ENCODE results near the gene AK5.
A peak's percentile ranks its signal among the peaks of the same experiment; 100 is the strongest.
"Not testable (repeated sequence)": the region's sequence is repeated elsewhere in the genome, so short reads cannot be mapped to it uniquely, and the experiment has no call there.

Gene AK5

GRCh38 chr1:77276941-77277340 lies 4.9 kb upstream of the AK5 start:
- no peaks in the 10 kb centered on the region for H3K36me3 Mint-ChIP-seq
- H3K4me1 Mint-ChIP-seq: peaks cover 8% of the 10 kb centered on the region
- no peak for DNase-seq (ENCODE audit: low spot score in 2 of 2)
- no peak overlapping the region for H3K4me3 Mint-ChIP-seq
- ATAC-seq: no peak
- H3K9me3 Mint-ChIP-seq: no peaks in the 10 kb centered on the region
- no peak overlapping the region for H3K27ac Mint-ChIP-seq

- ATAC-seq: no peak
- Mint-ChIP-seq H3K27ac (no peak overlapping the region), H3K4me3 (no peak overlapping the region)
These were observed 1.9 kb upstream of the AK5 start for GRCh38 chr1:77279929-77280328.

GRCh38 chr1:77280962-77281361 lies 857 bp upstream of the AK5 start:
- Mint-ChIP-seq H3K27ac (no peak overlapping the region), H3K9me3 (no peaks in the 10 kb centered on the region), H3K4me1 (peaks cover 14% of the 10 kb centered on the region), H3K36me3 (no peaks in the 10 kb centered on the region), H3K4me3 (peak overlapping the region; percentile 16)
- ATAC-seq (no peak), DNase-seq (ENCODE audit: low spot score in 2 of 2) (no peak)

More at GRCh38 chr1:77279929-77280328, 1.9 kb upstream of the AK5 start:
- H3K9me3 Mint-ChIP-seq: no peaks in the 10 kb centered on the region
- H3K4me1 Mint-ChIP-seq: peaks cover 14% of the 10 kb centered on the region
- no peak for DNase-seq (ENCODE audit: low spot score in 2 of 2)
- H3K36me3 Mint-ChIP-seq: no peaks in the 10 kb centered on the region

DNA sequence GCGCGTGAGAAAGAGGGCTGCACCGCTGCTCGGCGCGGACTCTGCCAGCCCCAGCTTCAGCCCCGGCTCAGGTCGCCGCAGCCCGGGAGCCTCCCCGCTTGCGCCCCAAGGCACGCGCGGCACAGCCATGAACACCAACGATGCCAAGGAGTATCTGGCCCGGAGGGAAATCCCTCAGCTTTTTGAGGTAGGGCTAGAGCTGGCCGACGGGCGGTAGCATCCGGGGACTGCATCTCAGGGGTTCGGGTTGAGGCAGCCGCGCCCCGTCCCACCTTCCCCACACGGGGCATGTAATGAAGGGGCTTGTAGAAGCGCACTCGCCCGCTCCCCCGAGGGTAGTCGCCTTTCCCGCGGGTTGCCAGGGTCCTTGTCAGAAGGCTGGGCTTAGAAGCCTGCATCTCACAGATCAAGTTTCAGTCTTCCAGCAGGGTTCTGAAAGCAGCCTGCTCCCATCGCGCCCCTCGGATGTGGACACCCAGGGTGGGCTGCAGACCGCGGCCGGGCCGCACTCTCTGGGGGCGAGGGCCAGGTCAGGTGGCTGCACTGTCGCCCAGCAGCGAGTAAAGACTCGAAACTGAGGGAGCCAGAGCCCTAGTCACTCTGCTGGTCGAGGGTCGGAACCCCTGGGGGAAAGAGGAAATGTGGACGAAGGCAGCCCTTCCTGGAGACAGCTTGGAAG lies 507 bp downstream of the AK5 start:
- Mint-ChIP-seq H3K4me1 (peaks cover 14% of the 10 kb centered on the region), H3K4me3 (peak overlapping the region; percentile 49), H3K27ac (no peak overlapping the region), H3K36me3 (no peaks in the 10 kb centered on the region), H3K9me3 (no peaks in the 10 kb centered on the region)
- ATAC-seq: peak; percentile 64
- DNase-seq (ENCODE audit: low spot score in 2 of 2): peak; percentile 2 to 50

DNA sequence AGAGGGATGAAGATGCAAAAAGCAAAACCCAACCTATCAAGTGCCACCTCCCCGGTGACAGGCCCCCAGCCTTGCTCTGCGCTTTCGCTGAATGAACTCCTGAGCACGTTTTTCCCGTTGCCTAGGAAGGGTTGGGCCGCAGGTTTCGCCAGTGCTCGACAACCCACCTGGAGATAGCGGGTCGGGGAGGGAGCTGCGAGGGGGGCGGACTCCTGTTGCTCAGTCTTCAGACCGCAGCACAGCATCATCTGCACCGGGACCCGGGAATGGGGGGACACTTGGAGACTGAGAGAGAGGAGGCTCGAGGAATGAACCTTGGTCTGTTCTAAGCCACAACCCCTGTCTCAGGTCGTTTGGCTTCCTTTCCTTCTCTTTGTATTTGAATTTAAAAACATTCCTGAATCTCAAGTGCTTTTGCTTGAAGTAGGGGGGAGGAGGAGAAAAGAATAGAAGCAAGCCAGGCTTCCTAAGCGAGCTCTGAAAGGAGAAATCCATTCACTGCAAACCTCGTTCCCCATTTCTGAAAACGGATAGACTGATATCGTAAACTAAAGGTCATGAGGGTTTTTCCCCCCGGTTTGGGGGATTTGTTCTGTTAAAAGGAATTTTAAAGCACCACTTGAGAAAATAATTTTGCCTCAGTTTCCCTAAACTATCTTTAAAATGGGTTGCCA lies 1.2 kb downstream of the AK5 start:
- H3K36me3 Mint-ChIP-seq: no peaks in the 10 kb centered on the region
- H3K9me3 Mint-ChIP-seq: no peaks in the 10 kb centered on the region
- ATAC-seq (peak; percentile 17), DNase-seq (ENCODE audit: low spot score in 2 of 2) (no peak)
- no peak overlapping the region for H3K27ac Mint-ChIP-seq
- peak overlapping the region; percentile 49 for H3K4me3 Mint-ChIP-seq
- peaks cover 14% of the 10 kb centered on the region for H3K4me1 Mint-ChIP-seq

- Mint-ChIP-seq H3K27ac (no peak overlapping the region), H3K4me3 (no peak overlapping the region), H3K9me3 (no peaks in the 10 kb centered on the region), H3K36me3 (no peaks in the 10 kb centered on the region), H3K4me1 (peaks cover 14% of the 10 kb centered on the region)
- ATAC-seq (no peak), DNase-seq (ENCODE audit: low spot score in 2 of 2) (no peak)
These were observed 2.0 kb downstream of the AK5 start for GRCh38 chr1:77283701-77284425.

- DNase-seq (ENCODE audit: low spot score in 2 of 2) (no peak), ATAC-seq (no peak)
- Mint-ChIP-seq H3K4me3 (no peak overlapping the region), H3K9me3 (no peaks in the 10 kb centered on the region), H3K36me3 (no peaks in the 10 kb centered on the region), H3K27ac (no peak overlapping the region), H3K4me1 (peaks cover 4% of the 10 kb centered on the region)
These were observed 5.7 kb downstream of the AK5 start for GRCh38 chr1:77287535-77287934.

DNA sequence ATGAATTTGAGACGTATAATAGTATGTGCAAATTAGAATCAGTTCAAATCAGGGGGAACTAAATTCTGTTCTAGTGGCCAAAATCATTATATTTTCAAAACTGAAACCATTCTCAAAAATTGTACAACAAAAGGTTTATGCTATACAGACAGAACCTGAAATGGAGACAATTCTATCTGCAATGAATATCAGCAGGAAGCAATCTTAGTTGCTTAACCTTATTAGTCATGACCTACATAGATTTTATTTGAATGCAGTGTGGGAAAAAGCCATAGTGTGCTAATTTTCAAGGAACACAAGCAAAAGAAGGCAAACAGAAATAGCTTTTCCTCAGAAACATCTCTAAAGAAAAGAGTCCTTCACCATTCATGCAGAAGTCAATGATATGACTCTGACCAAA lies 6.5 kb downstream of the AK5 start:
- H3K4me1 Mint-ChIP-seq: no peaks in the 10 kb centered on the region
- DNase-seq (ENCODE audit: low spot score in 2 of 2): no peak
- H3K36me3 Mint-ChIP-seq: no peaks in the 10 kb centered on the region
- H3K27ac Mint-ChIP-seq: no peak overlapping the region
- ATAC-seq: no peak
- H3K9me3 Mint-ChIP-seq: no peaks in the 10 kb centered on the region
- no peak overlapping the region for H3K4me3 Mint-ChIP-seq

DNA sequence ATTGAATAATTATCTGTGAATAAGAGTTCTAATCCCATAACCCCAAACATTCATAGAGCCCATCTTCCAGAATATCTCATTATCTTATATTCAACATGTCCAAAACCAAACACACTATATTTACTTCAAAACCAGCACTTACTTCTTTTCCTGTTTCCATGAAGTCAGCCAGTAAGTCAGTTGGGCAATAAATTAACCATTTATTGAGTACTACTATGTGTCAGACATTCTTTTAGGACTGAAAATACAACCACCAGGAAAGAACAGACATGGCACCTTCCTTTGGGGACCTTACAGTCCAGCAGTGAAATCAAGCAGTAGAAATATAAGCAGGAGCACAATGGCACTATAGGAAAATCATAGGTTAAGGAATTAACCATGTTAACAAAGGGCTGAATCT lies 8.8 kb downstream of the AK5 start:
- no peaks in the 10 kb centered on the region for H3K4me1 Mint-ChIP-seq
- no peaks in the 10 kb centered on the region for H3K9me3 Mint-ChIP-seq
- H3K36me3 Mint-ChIP-seq: no peaks in the 10 kb centered on the region
- DNase-seq (ENCODE audit: low spot score in 2 of 2) (no peak), ATAC-seq (no peak)
- no peak overlapping the region for H3K4me3 Mint-ChIP-seq
- H3K27ac Mint-ChIP-seq: no peak overlapping the region

- no peak overlapping the region for H3K27ac Mint-ChIP-seq
- no peaks in the 10 kb centered on the region for H3K9me3 Mint-ChIP-seq
- no peaks in the 10 kb centered on the region for H3K4me1 Mint-ChIP-seq
- ATAC-seq: no peak
- no peak overlapping the region for H3K4me3 Mint-ChIP-seq
- no peak for DNase-seq (ENCODE audit: low spot score in 2 of 2)
- H3K36me3 Mint-ChIP-seq: no peaks in the 10 kb centered on the region
These were observed 10.7 kb downstream of the AK5 start for GRCh38 chr1:77292551-77292950.

GRCh38 chr1:77300566-77300965 lies 18.7 kb downstream of the AK5 start:
- DNase-seq (ENCODE audit: low spot score in 2 of 2) (no peak), ATAC-seq (no peak)
- H3K9me3 Mint-ChIP-seq: no peaks in the 10 kb centered on the region
- H3K4me3 Mint-ChIP-seq: no peak overlapping the region
- no peaks in the 10 kb centered on the region for H3K4me1 Mint-ChIP-seq
- H3K27ac Mint-ChIP-seq: no peak overlapping the region
- H3K36me3 Mint-ChIP-seq: no peaks in the 10 kb centered on the region

DNA sequence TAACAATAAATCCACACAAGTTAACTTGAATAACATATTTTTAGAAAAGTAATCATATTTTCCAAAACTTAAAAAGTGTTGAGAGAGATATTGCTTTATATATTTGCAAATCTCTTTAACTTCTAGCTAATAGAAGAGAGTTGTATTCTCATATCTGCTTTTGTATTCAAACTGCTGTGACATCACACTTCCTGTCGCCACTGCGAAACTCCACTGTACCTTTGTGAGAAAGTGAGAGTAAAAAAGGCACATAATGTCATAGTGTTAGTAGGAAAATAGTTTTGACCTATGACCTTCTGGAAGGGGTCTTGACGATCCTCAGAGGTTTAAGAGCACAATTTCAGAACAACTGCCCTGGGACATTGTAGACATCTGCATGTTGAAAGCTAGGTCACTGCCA lies 21.6 kb downstream of the AK5 start:
- H3K36me3 Mint-ChIP-seq: no peaks in the 10 kb centered on the region
- H3K4me3 Mint-ChIP-seq: no peak overlapping the region
- DNase-seq (ENCODE audit: low spot score in 2 of 2) (no peak), ATAC-seq (no peak)
- H3K27ac Mint-ChIP-seq: no peak overlapping the region
- no peaks in the 10 kb centered on the region for H3K4me1 Mint-ChIP-seq
- no peaks in the 10 kb centered on the region for H3K9me3 Mint-ChIP-seq

DNA sequence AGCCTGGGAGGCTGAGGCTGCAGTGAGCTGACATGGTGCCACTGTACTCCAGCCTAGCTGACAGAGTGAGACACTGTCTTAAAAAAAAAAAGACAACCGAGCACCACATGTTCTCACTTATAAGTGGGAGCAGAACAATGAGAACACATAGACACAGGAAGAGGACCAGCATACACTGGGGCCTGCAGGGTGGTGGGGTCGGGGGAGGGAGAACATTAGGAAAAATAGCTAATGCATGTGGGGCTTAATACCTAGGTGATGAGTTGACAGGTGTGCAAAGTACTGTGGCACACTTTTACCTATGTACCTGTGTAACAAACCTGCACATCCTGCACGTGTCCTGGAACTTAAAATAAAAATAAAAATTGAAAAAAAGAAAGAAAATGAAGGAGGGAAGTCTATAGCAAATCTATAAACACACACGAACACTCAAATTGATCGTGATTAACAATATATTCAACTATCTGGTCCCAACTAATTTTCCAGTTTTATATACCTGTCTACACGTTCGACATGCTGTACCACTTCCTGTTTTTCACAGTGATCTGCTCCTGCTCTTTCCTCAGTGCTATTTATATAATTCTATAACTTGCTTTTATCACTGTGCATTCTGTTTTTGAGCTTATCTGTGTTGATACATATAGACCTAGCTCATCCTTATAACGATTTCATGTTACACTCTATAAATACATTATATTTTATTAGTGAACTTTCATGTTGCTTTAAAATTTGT lies 27.2 kb downstream of the AK5 start:
- no peak overlapping the region for H3K4me3 Mint-ChIP-seq
- DNase-seq (ENCODE audit: low spot score in 2 of 2): no peak
- H3K9me3 Mint-ChIP-seq: no peaks in the 10 kb centered on the region
- H3K27ac Mint-ChIP-seq: no peak overlapping the region
- no peaks in the 10 kb centered on the region for H3K4me1 Mint-ChIP-seq
- ATAC-seq: no peak
- no peaks in the 10 kb centered on the region for H3K36me3 Mint-ChIP-seq

DNA sequence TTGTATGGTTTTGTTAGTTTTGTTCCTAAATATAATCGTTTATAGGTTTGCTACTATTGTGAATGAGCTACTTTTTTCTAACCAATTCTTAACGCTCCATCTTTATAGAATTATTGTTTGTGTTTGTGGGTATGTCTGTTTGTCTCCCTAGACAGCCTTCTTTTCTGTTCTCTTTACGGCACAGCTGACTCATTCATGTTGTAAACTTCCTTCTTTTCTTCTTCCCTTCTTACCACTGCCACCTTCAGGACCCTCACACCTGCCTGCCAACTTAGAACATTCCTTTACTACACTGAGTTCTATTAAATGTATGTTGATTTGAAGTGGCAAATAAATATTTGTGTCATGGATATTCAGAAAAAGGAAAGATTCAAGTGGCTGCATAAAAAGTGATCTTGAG lies 29.1 kb downstream of the AK5 start:
- Mint-ChIP-seq H3K4me1 (no peaks in the 10 kb centered on the region), H3K36me3 (no peaks in the 10 kb centered on the region), H3K27ac (no peak overlapping the region), H3K4me3 (no peak overlapping the region), H3K9me3 (no peaks in the 10 kb centered on the region)
- DNase-seq (ENCODE audit: low spot score in 2 of 2) (no peak), ATAC-seq (no peak)

- ATAC-seq; H3K4me1 Mint-ChIP-seq; H3K9me3 Mint-ChIP-seq; H3K27ac Mint-ChIP-seq; H3K36me3 Mint-ChIP-seq; H3K4me3 Mint-ChIP-seq; DNase-seq (ENCODE audit: low spot score in 2 of 2): not testable (repeated sequence)
These were observed 30.5 kb downstream of the AK5 start for GRCh38 chr1:77312364-77312763.
